A673 (cell line): ENCODE data around the gene BOD1L1. TPM values are rescaled to one million over a fixed set of nuclear protein-coding genes. Genes with fewer than 3 reads are reported as not detected.

Experiments
- BruUV-seq: library from RNA; stranded (reverse); fragments of 400-500 nt; replicated peaks from 2 replicates; lab custom pipeline; 2021; lab: Mats Ljungman, UMichigan
- CTCF ChIA-PET: fragments of 300-600 bp; sonication (Branson Sonifier 250); formaldehyde crosslinking; loops from one replicate; lab custom pipeline; 2022; ENCODE audit warnings: antibody characterized with exemption; lab: Charles Lee
- POLR2A ChIA-PET: fragments of 300-600 bp; sonication (Branson Sonifier 250); formaldehyde crosslinking; loops from one replicate; lab custom pipeline; 2022; ENCODE audit warnings: antibody characterized with exemption; ENCODE audit not compliant: low non-redundant PET; lab: Charles Lee
- DNase-seq: peaks from one replicate; pipeline ENCODE4 v3.0.0-alpha.2; 2015; ENCODE audit warnings: low spot score
- H3K27ac ChIP-seq: fragments of 200-600 bp; sonication (generic); 2 replicates; pipeline ENCODE4 v1.5.1; 2016; ENCODE audit warnings: mixed run types, low read depth, mild to moderate bottlenecking, mixed read lengths, antibody characterized with exemption, low read length; ENCODE audit not compliant: poor library complexity, severe bottlenecking
- H3K27me3 ChIP-seq: fragments of 200-600 bp; sonication (generic); replicated peaks from 2 replicates; pipeline ENCODE4 v1.6.1; 2017; ENCODE audit warnings: mixed run types, low read depth, mild to moderate bottlenecking, mixed read lengths, antibody characterized with exemption, low read length; ENCODE audit not compliant: insufficient read depth, poor library complexity
- H3K36me3 ChIP-seq: fragments of 200-600 bp; sonication (generic); 2 replicates; pipeline ENCODE4 v1.6.1; 2016; ENCODE audit warnings: mixed run types, mild to moderate bottlenecking, mixed read lengths, antibody characterized with exemption, low read length; ENCODE audit not compliant: insufficient read depth, poor library complexity, severe bottlenecking
- H3K4me1 ChIP-seq: fragments of 200-600 bp; sonication (generic); 2 replicates; pipeline ENCODE4 v1.6.1; 2017; ENCODE audit warnings: mixed run types, mild to moderate bottlenecking, mixed read lengths, antibody characterized with exemption, low read length; ENCODE audit not compliant: insufficient read depth, poor library complexity, severe bottlenecking
- H3K4me3 ChIP-seq: fragments of 200-600 bp; sonication (generic); 2 replicates; pipeline ENCODE4 v1.5.1; 2016; ENCODE audit warnings: low read depth, mixed run types, mild to moderate bottlenecking, mixed read lengths, low read length; ENCODE audit not compliant: poor library complexity, severe bottlenecking
- H3K9me3 ChIP-seq: fragments of 200-600 bp; sonication (generic); 2 replicates; pipeline ENCODE4 v1.6.1; 2016; ENCODE audit warnings: mixed run types, low read depth, mild to moderate bottlenecking, mixed read lengths, antibody characterized with exemption, low read length; ENCODE audit not compliant: poor library complexity, severe bottlenecking
- CTCF ChIP-seq: fragments of 300-800, 200-600 bp; sonication (generic); conservative IDR thresholded peaks from 2 replicates; pipeline ENCODE4 v1.5.1; 2017; ENCODE audit warnings: low read depth, mild to moderate bottlenecking, antibody characterized with exemption, low read length, moderate library complexity, mixed read lengths
- EZH2 ChIP-seq: fragments of 200-600 bp; sonication (generic); IDR thresholded peaks from 2 replicates; pipeline ENCODE4 v1.6.1; 2017; ENCODE audit warnings: borderline replicate concordance, low read depth, mild to moderate bottlenecking, mixed read lengths, antibody characterized with exemption, low read length; ENCODE audit not compliant: poor library complexity, severe bottlenecking
- intact Hi-C: fragments of 100-400 bp; cut with micrococcal nuclease; formaldehyde crosslinking; loops from one replicate; pipeline ENCODE4 v1.10.0; 2022; ENCODE audit not compliant: unreplicated experiment
- total RNA-seq: library from RNA; stranded (reverse); gene quantifications from 2 replicates; pipeline ENCODE4 v1.2.3, GENCODE V29; 2021

The BOD1L1 gene
- total RNA-seq, 1 experiment from 2014 or later: 44.8 TPM

GRCh38 chr4:13548059-13548983 is 79.2 kb downstream of the BOD1L1 start:
- Histone ChIP-seq H3K27me3 (no peaks in the 10 kb centered on the region), H3K27ac (peak overlapping the region; percentile 62), H3K9me3 (peaks cover 8% of the 10 kb centered on the region), H3K36me3 (no peaks in the 10 kb centered on the region), H3K4me1 (peaks cover 5% of the 10 kb centered on the region), H3K4me3 (peak overlapping the region; percentile 65)
- peak; percentile 57 for DNase-seq
- ChIA-PET CTCF (no interaction called here), POLR2A (interaction anchor here (0.7 kb wide), 1 partner anchor 134 kb away, joined by 3 read pairs; no protein-coding TSS in a partner anchor)
- TSS peak; percentile 30 for BruUV-seq
- intact Hi-C loops: loop anchor here (2.0 to 5.0 kb wide), 3 partner anchors 146 to 820 kb away; no protein-coding TSS in a partner anchor
- TF ChIP-seq CTCF (no peak), EZH2 (no peak)

- DNase-seq: peak; percentile 82
- Histone ChIP-seq H3K27ac (peak overlapping the region; percentile 62), H3K27me3 (no peaks in the 10 kb centered on the region), H3K36me3 (no peaks in the 10 kb centered on the region), H3K4me3 (peak overlapping the region; percentile 65), H3K4me1 (peaks cover 5% of the 10 kb centered on the region), H3K9me3 (peaks cover 8% of the 10 kb centered on the region)
- intact Hi-C loops: loop anchor here (2.0 to 5.0 kb wide), 3 partner anchors 145 to 819 kb away; no protein-coding TSS in a partner anchor
- TF ChIP-seq CTCF (no peak), EZH2 (no peak)
- CTCF ChIA-PET: no interaction called here
- POLR2A ChIA-PET: interaction anchor here (0.7 kb wide), 1 partner anchor 134 kb away, joined by 3 read pairs; no protein-coding TSS in a partner anchor
- no TSS peak for BruUV-seq
These were observed 80.0 kb downstream of the BOD1L1 start for GRCh38 chr4:13547485-13548041.

- H3K9me3 ChIP-seq: peaks cover 8% of the 10 kb centered on the region
- H3K27ac ChIP-seq: peak overlapping the region; percentile 62
- ChIA-PET POLR2A (no interaction called here), CTCF (no interaction called here)
- TSS peak; percentile 48 for BruUV-seq
- intact Hi-C loops: loop anchor here (5.0 kb wide), 2 partner anchors 145 to 295 kb away; no protein-coding TSS in a partner anchor
- peaks cover 5% of the 10 kb centered on the region for H3K4me1 ChIP-seq
- TF ChIP-seq CTCF (no peak), EZH2 (no peak)
- DNase-seq: peak; percentile 53
- H3K36me3 ChIP-seq: no peaks in the 10 kb centered on the region
- peak overlapping the region; percentile 65 for H3K4me3 ChIP-seq
- H3K27me3 ChIP-seq: no peaks in the 10 kb centered on the region
These were observed 80.5 kb downstream of the BOD1L1 start for GRCh38 chr4:13546941-13547484.
